HUES48 (cell line): ENCODE results near the gene GRIN3B.

Experiments used
- H3K27ac ChIP-seq: one replicate; pipeline ENCODE4 v1.7.0; 2013; ENCODE audit warnings: low read depth, low read length, inconsistent platforms
- H3K27me3 ChIP-seq: 2 replicates; pipeline ENCODE4 v1.6.1; 2013; ENCODE audit warnings: mild to moderate bottlenecking, low read length; ENCODE audit not compliant: control insufficient read depth, insufficient read depth
- H3K36me3 ChIP-seq: 2 replicates; pipeline ENCODE4 v1.6.1; 2013; ENCODE audit warnings: low read length; ENCODE audit not compliant: control insufficient read depth, insufficient read depth
- H3K4me1 ChIP-seq: 2 replicates; pipeline ENCODE4 v1.6.1; 2013; ENCODE audit warnings: mild to moderate bottlenecking, low read length; ENCODE audit not compliant: control insufficient read depth, insufficient read depth
- H3K4me3 ChIP-seq: 2 replicates; pipeline ENCODE4 v1.5.1; 2013; ENCODE audit warnings: mild to moderate bottlenecking, low read depth, low read length
- H3K9ac ChIP-seq: 2 replicates; pipeline ENCODE4 v1.6.1; 2013; ENCODE audit warnings: mild to moderate bottlenecking, low read depth, low read length, moderate library complexity
- H3K9me3 ChIP-seq: 2 replicates; pipeline ENCODE4 v1.6.1; 2013; ENCODE audit warnings: low read length; ENCODE audit not compliant: control insufficient read depth, insufficient read depth

GRIN3B gene

GRCh38 chr19:970695-971094 is 29.5 kb upstream of the GRIN3B start:
- peaks cover 4% of the 10 kb centered on the region for H3K9me3 ChIP-seq
- no peak overlapping the region for H3K4me3 ChIP-seq
- H3K27ac ChIP-seq: no peak overlapping the region
- H3K36me3 ChIP-seq: peaks cover 47% of the 10 kb centered on the region
- no peaks in the 10 kb centered on the region for H3K27me3 ChIP-seq
- H3K4me1 ChIP-seq: no peaks in the 10 kb centered on the region
- H3K9ac ChIP-seq: no peak overlapping the region

DNA sequence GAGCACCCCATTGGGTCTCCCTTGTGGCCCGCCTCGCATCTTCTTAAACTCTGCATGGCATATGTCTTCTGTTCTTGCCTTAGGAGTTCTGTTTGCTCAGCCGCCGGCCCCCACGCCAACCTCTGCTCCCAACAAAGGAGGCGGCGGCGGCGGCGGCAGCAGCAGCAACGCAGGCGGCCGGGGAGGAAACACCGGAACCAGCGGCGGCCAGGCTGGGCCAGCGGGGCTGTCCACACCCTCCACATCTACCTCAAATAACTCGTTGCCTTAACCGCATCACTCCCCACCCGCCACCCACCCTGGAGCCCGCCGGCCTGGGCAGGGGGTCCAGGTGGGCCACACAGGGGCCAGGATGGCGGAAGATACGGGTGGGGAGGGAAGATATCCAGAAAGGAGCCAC is 28.4 kb upstream of the GRIN3B start:
- Histone ChIP-seq H3K4me1 (no peaks in the 10 kb centered on the region), H3K4me3 (no peak overlapping the region), H3K9ac (no peak overlapping the region), H3K36me3 (peaks cover 42% of the 10 kb centered on the region), H3K27ac (no peak overlapping the region), H3K27me3 (no peaks in the 10 kb centered on the region), H3K9me3 (peaks cover 4% of the 10 kb centered on the region)

GRCh38 chr19:972281-972680 is 27.9 kb upstream of the GRIN3B start:
- Histone ChIP-seq H3K9ac (no peak overlapping the region), H3K27me3 (no peaks in the 10 kb centered on the region), H3K9me3 (peaks cover 4% of the 10 kb centered on the region), H3K36me3 (peaks cover 41% of the 10 kb centered on the region), H3K4me3 (no peak overlapping the region), H3K27ac (no peak overlapping the region), H3K4me1 (no peaks in the 10 kb centered on the region)

GRCh38 chr19:973726-974563 is 26.3 kb upstream of the GRIN3B start:
- Histone ChIP-seq H3K36me3 (peaks cover 29% of the 10 kb centered on the region), H3K27me3 (no peaks in the 10 kb centered on the region), H3K4me1 (no peaks in the 10 kb centered on the region), H3K9ac (no peak overlapping the region), H3K4me3 (no peak overlapping the region), H3K9me3 (peaks cover 4% of the 10 kb centered on the region), H3K27ac (no peak overlapping the region)

GRCh38 chr19:974564-975257 is 25.5 kb upstream of the GRIN3B start:
- no peaks in the 10 kb centered on the region for H3K27me3 ChIP-seq
- no peaks in the 10 kb centered on the region; the same call in 1 of the 2 replicates for H3K4me1 ChIP-seq
- H3K27ac ChIP-seq: no peak overlapping the region
- H3K9me3 ChIP-seq: peaks cover 4% of the 10 kb centered on the region
- H3K4me3 ChIP-seq: no peak overlapping the region
- peaks cover 24% of the 10 kb centered on the region for H3K36me3 ChIP-seq
- H3K9ac ChIP-seq: no peak overlapping the region

GRCh38 chr19:976476-976875 is 23.7 kb upstream of the GRIN3B start:
- no peak overlapping the region for H3K9ac ChIP-seq
- H3K27me3 ChIP-seq: no peaks in the 10 kb centered on the region
- peaks cover 7% of the 10 kb centered on the region for H3K36me3 ChIP-seq
- H3K27ac ChIP-seq: no peak overlapping the region
- no peaks in the 10 kb centered on the region for H3K9me3 ChIP-seq
- no peak overlapping the region for H3K4me3 ChIP-seq
- peaks cover 3% of the 10 kb centered on the region; the same call in 1 of the 2 replicates for H3K4me1 ChIP-seq

- peaks cover 3% of the 10 kb centered on the region; the same call in 1 of the 2 replicates for H3K4me1 ChIP-seq
- H3K27me3 ChIP-seq: no peaks in the 10 kb centered on the region
- H3K27ac ChIP-seq: no peak overlapping the region
- no peak overlapping the region for H3K9ac ChIP-seq
- no peak overlapping the region for H3K4me3 ChIP-seq
- no peaks in the 10 kb centered on the region for H3K9me3 ChIP-seq
- H3K36me3 ChIP-seq: peaks cover 5% of the 10 kb centered on the region
Measured at GRCh38 chr19:977058-977464, 23.2 kb upstream of the GRIN3B start.

DNA sequence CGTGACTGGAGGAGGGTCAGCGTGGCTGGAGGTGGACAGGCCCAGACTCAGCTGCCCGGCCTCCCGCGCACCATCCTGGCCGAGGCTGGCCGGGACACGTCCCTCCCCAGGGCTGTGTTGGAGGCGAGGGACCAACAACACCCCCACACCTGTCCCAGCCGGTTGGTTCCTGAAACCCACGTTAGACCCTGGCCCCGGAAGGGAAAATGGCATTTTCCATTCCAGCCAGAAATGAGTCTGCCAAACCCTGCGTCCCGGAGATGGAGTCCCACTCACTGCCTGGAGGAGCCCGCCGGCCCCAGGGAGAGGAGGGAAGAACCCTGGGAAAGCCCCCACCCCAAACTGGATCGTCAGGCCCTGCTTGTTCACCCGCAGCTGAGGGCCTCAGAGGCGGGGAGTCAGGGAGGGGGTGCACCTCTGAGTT is 20.9 kb upstream of the GRIN3B start:
- Histone ChIP-seq H3K36me3 (no peaks in the 10 kb centered on the region), H3K27ac (peak overlapping the region; percentile 37), H3K4me3 (no peak overlapping the region), H3K9ac (no peak overlapping the region), H3K9me3 (no peaks in the 10 kb centered on the region), H3K27me3 (no peaks in the 10 kb centered on the region), H3K4me1 (peaks cover 7% of the 10 kb centered on the region; the same call in 1 of the 2 replicates)

DNA sequence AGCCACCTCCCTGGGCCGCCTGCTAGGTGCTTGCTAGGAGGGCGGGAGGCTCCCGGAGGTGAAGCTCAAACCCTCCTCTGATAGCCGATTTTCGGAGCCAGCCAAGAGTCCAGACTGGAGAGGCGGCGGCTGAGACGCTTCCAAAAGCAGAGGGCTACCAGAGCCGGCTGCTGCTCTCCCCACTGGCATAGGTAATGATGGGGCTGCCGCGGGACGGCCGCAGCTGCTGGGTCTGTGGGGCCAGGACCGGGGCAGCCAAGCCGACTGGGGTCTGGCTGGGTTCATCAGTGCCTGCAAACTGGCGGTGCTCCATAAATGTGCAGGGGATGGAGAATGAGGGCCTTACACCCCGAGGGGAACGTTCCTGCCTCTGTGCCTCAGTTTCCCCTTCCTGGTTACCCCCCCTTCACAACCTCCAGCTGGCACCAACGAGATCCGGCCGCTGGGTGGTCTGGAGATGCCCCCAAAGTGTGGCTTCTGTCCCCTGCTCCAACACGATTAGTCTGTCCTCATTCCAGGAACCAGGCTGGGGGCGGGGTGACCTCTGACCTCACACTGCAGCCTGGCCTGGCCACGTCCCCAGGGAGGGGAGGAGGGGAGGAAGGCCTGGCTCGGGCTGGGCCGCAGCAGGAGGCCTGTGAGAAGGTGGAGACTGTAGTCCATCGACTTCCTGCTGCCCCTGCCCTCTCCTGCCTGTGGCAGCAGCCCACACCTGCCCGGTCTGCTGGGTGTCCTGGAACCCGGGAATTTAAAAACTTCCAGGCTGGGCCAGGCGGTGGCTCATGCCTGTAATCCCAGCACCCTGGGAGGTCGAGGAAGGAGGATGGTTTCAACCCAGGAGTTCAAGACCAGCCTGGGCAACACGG is 19.9 kb upstream of the GRIN3B start:
- peak overlapping the region; percentile 78 for H3K27ac ChIP-seq
- H3K9me3 ChIP-seq: no peaks in the 10 kb centered on the region
- H3K4me3 ChIP-seq: no peak overlapping the region
- H3K36me3 ChIP-seq: no peaks in the 10 kb centered on the region
- no peak overlapping the region for H3K9ac ChIP-seq
- H3K27me3 ChIP-seq: no peaks in the 10 kb centered on the region
- H3K4me1 ChIP-seq: peaks cover 7% of the 10 kb centered on the region; the same call in 1 of the 2 replicates

DNA sequence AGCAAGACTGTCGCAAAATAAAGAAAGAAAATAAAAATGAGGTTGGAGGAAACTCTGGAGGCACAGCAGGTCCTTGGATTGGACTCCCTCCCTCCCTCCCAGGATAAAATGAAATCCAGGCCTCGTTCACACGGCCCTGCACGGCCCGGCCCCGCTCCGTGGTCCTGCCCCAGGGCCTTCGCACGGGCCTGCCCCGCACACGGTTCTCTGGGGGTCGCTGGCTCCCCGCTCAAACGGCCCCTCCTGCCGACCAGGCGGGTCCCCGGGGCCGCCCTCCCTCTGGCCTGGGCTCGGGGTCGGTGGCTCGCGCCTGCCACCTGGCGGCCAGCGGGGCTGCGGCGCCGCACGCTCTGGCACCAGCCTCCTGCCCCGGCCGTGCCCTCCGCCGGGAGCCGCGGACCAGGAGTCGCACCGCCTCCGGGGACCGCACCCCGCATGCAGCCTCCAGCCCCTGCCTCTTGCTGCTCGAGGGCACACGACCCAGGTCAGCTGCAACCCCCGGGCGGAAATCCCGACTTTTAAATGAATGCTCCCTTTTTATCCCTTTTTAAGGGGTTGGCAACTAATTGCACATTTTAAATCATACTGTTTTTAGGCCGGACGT is 17.6 kb upstream of the GRIN3B start:
- H3K4me1 ChIP-seq: peaks cover 7% of the 10 kb centered on the region; the same call in 1 of the 2 replicates
- no peaks in the 10 kb centered on the region for H3K27me3 ChIP-seq
- no peak overlapping the region; the same call in 1 of the 2 replicates for H3K4me3 ChIP-seq
- no peaks in the 10 kb centered on the region for H3K9me3 ChIP-seq
- H3K36me3 ChIP-seq: peaks cover 21% of the 10 kb centered on the region
- H3K9ac ChIP-seq: no peak overlapping the region
- H3K27ac ChIP-seq: peak overlapping the region; percentile 12
